Amniotic stem cell (primary cell): ENCODE measurements around the gene OTOG.

Experiments used
- DNase-seq: peaks from one replicate; lab custom pipeline; 2025; lab: John Stamatoyannopoulos, UW

The OTOG gene

GRCh38 chr11:17547051-17547577 is at the start of gene OTOG:
Gene OTOG, plus strand, starts transcription at chr11:17547259. Its CDS starts 114 bp downstream, at chr11:17547373.
- no peak for DNase-seq

GRCh38 chr11:17498058-17498457 is 49.0 kb upstream of the OTOG start:
- no peak for DNase-seq

- no peak for DNase-seq
Measured at GRCh38 chr11:17498475-17498874, 48.6 kb upstream of the OTOG start.

- DNase-seq: no peak
Measured at GRCh38 chr11:17500673-17501072, 46.4 kb upstream of the OTOG start.

- DNase-seq: no peak
Measured at GRCh38 chr11:17502630-17503029, 44.4 kb upstream of the OTOG start.

GRCh38 chr11:17504330-17505107 is 42.5 kb upstream of the OTOG start:
- peak; percentile 47 for DNase-seq

- no peak for DNase-seq
Measured at GRCh38 chr11:17505146-17505545, 41.9 kb upstream of the OTOG start.

- no peak for DNase-seq
Measured at GRCh38 chr11:17506314-17506713, 40.7 kb upstream of the OTOG start.

- no peak for DNase-seq
Measured at GRCh38 chr11:17506942-17507341, 40.1 kb upstream of the OTOG start.

- no peak for DNase-seq
Measured at GRCh38 chr11:17507773-17508172, 39.3 kb upstream of the OTOG start.

- no peak for DNase-seq
Measured at GRCh38 chr11:17508306-17508705, 38.8 kb upstream of the OTOG start.

- DNase-seq: no peak
Measured at GRCh38 chr11:17508791-17509190, 38.3 kb upstream of the OTOG start.

GRCh38 chr11:17510507-17511206 is 36.4 kb upstream of the OTOG start:
- DNase-seq: no peak

GRCh38 chr11:17511571-17511970 is 35.5 kb upstream of the OTOG start:
- no peak for DNase-seq

- DNase-seq: no peak
Measured at GRCh38 chr11:17512101-17512500, 35.0 kb upstream of the OTOG start.

- DNase-seq: no peak
Measured at GRCh38 chr11:17513853-17514252, 33.2 kb upstream of the OTOG start.

- no peak for DNase-seq
Measured at GRCh38 chr11:17514476-17514875, 32.6 kb upstream of the OTOG start.

- no peak for DNase-seq
Measured at GRCh38 chr11:17515443-17516176, 31.4 kb upstream of the OTOG start.

GRCh38 chr11:17516551-17517150 is 30.4 kb upstream of the OTOG start:
- no peak for DNase-seq

- no peak for DNase-seq
Measured at GRCh38 chr11:17517186-17517585, 29.9 kb upstream of the OTOG start.

- no peak for DNase-seq
Measured at GRCh38 chr11:17518366-17518765, 28.7 kb upstream of the OTOG start.
